Measurements from ENCODE around the gene PNLIPRP2.

PNLIPRP2 gene

DNA sequence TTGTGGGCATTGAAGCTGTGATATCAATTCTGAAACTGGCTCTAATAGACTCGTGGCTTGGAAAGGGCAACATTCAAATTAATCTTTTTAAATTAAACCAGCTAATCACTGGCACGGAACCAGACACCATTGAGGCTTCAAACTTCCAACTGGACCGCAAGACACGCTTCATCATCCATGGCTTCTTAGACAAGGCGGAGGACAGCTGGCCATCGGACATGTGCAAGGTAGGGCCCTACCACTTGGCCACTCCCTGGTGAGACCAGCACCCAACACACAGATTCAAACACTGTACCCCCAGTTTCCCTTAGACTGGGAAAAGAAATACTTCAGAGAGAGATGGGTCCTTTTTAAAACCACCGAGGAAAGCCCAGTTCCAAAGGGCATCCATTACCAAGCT lies 5.1 kb downstream of the PNLIPRP2 start:
- H3K4me3 ChIP-seq (ENCODE audit: low read length) = no peak overlapping the region
- no peak overlapping the region for H3K27ac ChIP-seq (ENCODE audit: low read length)
- no peaks in the 10 kb centered on the region for H3K27me3 ChIP-seq (replicated peaks; ENCODE audit: insufficient read depth, low read length)
- H3K9me3 ChIP-seq (replicated peaks; ENCODE audit: insufficient read depth, low read length) = no peaks in the 10 kb centered on the region
- H3F3A ChIP-seq (ENCODE audit: insufficient read depth, low read length) = no peaks in the 10 kb centered on the region
- no peak overlapping the region for H2AFZ ChIP-seq (ENCODE audit: low read length)
- no peaks in the 10 kb centered on the region for H3K9me2 ChIP-seq (replicated peaks; ENCODE audit: insufficient read depth, low read length)
- no peaks in the 10 kb centered on the region for H3K79me2 ChIP-seq (ENCODE audit: low read length)
- no peaks in the 10 kb centered on the region for H4K20me1 ChIP-seq (ENCODE audit: insufficient read depth, low read length)
- no peak overlapping the region for H3K4me2 ChIP-seq (ENCODE audit: low read depth, low read length)
- no peaks in the 10 kb centered on the region for H3K36me3 ChIP-seq (replicated peaks; ENCODE audit: insufficient read depth, low read length)
- H3K4me1 ChIP-seq (ENCODE audit: low read length) = no peaks in the 10 kb centered on the region
- DNase-seq = no peak
- TF ChIP-seq EZH2 (optimal IDR thresholded peaks at IDR 0.05; ENCODE audit: low read depth, low read length) = no peak
- TF ChIP-seq, protein P1, sequence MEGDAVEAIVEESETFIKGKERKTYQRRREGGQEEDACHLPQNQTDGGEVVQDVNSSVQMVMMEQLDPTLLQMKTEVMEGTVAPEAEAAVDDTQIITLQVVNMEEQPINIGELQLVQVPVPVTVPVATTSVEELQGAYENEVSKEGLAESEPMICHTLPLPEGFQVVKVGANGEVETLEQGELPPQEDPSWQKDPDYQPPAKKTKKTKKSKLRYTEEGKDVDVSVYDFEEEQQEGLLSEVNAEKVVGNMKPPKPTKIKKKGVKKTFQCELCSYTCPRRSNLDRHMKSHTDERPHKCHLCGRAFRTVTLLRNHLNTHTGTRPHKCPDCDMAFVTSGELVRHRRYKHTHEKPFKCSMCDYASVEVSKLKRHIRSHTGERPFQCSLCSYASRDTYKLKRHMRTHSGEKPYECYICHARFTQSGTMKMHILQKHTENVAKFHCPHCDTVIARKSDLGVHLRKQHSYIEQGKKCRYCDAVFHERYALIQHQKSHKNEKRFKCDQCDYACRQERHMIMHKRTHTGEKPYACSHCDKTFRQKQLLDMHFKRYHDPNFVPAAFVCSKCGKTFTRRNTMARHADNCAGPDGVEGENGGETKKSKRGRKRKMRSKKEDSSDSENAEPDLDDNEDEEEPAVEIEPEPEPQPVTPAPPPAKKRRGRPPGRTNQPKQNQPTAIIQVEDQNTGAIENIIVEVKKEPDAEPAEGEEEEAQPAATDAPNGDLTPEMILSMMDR (IDR thresholded peaks at IDR 0.05; ENCODE audit: low read length) = no peak
- TF ChIP-seq EZH2phosphoT487 (IDR thresholded peaks at IDR 0.05; ENCODE audit: low read length) = no peak
- H3K9ac ChIP-seq (ENCODE audit: low read length) = no peak overlapping the region

DNA sequence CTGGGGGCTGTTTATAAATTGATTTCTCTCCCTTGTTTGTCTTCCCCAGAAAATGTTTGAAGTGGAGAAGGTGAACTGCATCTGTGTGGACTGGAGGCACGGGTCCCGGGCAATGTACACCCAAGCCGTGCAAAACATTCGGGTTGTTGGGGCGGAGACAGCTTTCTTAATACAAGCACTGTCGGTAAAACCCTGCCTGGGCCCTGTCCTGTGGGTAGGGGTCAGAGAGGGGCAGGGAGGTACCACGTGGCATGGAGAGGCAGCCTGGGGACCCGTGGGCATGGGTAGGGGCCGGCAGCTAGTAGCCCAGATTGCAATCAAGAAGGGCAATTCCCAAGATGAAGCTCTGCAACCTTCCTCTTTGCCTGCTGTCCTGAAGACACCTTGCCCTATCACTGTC lies 6.1 kb downstream of the PNLIPRP2 start:
- Histone ChIP-seq H2AFZ (ENCODE audit: low read length) (no peak overlapping the region), H3F3A (ENCODE audit: insufficient read depth, low read length) (no peaks in the 10 kb centered on the region), H3K36me3 (replicated peaks; ENCODE audit: insufficient read depth, low read length) (no peaks in the 10 kb centered on the region), H3K9me3 (replicated peaks; ENCODE audit: insufficient read depth, low read length) (no peaks in the 10 kb centered on the region), H3K9me2 (replicated peaks; ENCODE audit: insufficient read depth, low read length) (no peaks in the 10 kb centered on the region), H3K4me3 (ENCODE audit: low read length) (no peak overlapping the region), H3K4me2 (ENCODE audit: low read depth, low read length) (no peak overlapping the region), H3K4me1 (ENCODE audit: low read length) (no peaks in the 10 kb centered on the region), H3K27ac (ENCODE audit: low read length) (no peak overlapping the region), H4K20me1 (ENCODE audit: insufficient read depth, low read length) (no peaks in the 10 kb centered on the region), H3K27me3 (replicated peaks; ENCODE audit: insufficient read depth, low read length) (no peaks in the 10 kb centered on the region), H3K9ac (ENCODE audit: low read length) (no peak overlapping the region), H3K79me2 (ENCODE audit: low read length) (no peaks in the 10 kb centered on the region)
- DNase-seq = no peak
- TF ChIP-seq, protein P1 (IDR thresholded peaks at IDR 0.05; ENCODE audit: low read length) = no peak
- TF ChIP-seq EZH2 (optimal IDR thresholded peaks at IDR 0.05; ENCODE audit: low read depth, low read length) (no peak), EZH2phosphoT487 (IDR thresholded peaks at IDR 0.05; ENCODE audit: low read length) (no peak)

DNA sequence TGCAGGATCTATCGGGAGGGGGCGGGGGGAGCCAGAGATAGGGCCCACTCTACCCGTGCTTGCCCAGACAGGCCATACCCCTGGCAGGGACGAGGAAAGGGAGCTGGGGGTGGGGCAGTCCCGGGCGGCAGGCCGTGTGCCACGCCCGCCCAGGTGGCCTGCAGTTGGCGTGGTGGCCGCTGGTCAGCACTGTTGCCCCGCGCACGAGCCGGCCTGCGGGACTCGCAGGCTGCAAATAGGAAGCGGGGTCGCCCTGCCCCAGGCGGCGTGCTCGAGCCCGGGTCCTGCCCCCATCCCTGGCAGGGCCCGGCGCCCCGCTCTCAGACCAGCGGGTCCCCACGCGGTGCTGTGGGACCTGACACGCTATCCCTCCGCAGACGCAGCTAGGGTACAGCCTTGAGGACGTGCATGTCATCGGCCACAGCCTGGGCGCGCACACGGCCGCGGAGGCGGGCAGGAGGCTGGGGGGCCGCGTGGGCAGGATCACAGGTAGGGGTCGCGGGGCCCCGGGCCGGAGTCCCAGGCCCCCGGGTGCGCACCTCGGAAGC lies 6.7 kb downstream of the PNLIPRP2 start:
- no peak overlapping the region for H3K4me2 ChIP-seq (ENCODE audit: low read depth, low read length)
- H4K20me1 ChIP-seq (ENCODE audit: insufficient read depth, low read length) = no peaks in the 10 kb centered on the region
- no peaks in the 10 kb centered on the region for H3K79me2 ChIP-seq (ENCODE audit: low read length)
- H3K9me2 ChIP-seq (replicated peaks; ENCODE audit: insufficient read depth, low read length) = no peaks in the 10 kb centered on the region
- no peak for DNase-seq
- H3K4me1 ChIP-seq (ENCODE audit: low read length) = no peaks in the 10 kb centered on the region
- TF ChIP-seq, protein P1 (IDR thresholded peaks at IDR 0.05; ENCODE audit: low read length) = no peak
- TF ChIP-seq EZH2phosphoT487 (IDR thresholded peaks at IDR 0.05; ENCODE audit: low read length) (no peak), EZH2 (optimal IDR thresholded peaks at IDR 0.05; ENCODE audit: low read depth, low read length) (no peak)
- H3K36me3 ChIP-seq (replicated peaks; ENCODE audit: insufficient read depth, low read length) = no peaks in the 10 kb centered on the region
- H3K27me3 ChIP-seq (replicated peaks; ENCODE audit: insufficient read depth, low read length) = no peaks in the 10 kb centered on the region
- H3F3A ChIP-seq (ENCODE audit: insufficient read depth, low read length) = no peaks in the 10 kb centered on the region
- H3K9me3 ChIP-seq (replicated peaks; ENCODE audit: insufficient read depth, low read length) = no peaks in the 10 kb centered on the region
- no peak overlapping the region for H2AFZ ChIP-seq (ENCODE audit: low read length)
- H3K27ac ChIP-seq (ENCODE audit: low read length) = no peak overlapping the region
- H3K9ac ChIP-seq (ENCODE audit: low read length) = no peak overlapping the region
- no peak overlapping the region for H3K4me3 ChIP-seq (ENCODE audit: low read length)
